Measurements from ENCODE around the gene HDAC9. TPM values are rescaled to one million over a fixed set of nuclear protein-coding genes. Genes with fewer than 3 reads are reported as not detected.
"Not testable (repeated sequence)": the region's sequence is repeated elsewhere in the genome, so short reads cannot be mapped to it uniquely, and the experiment has no call there.

The HDAC9 gene
- total RNA-seq, 2 experiments from 2014 or later: 0.69 to 0.94 TPM

DNA sequence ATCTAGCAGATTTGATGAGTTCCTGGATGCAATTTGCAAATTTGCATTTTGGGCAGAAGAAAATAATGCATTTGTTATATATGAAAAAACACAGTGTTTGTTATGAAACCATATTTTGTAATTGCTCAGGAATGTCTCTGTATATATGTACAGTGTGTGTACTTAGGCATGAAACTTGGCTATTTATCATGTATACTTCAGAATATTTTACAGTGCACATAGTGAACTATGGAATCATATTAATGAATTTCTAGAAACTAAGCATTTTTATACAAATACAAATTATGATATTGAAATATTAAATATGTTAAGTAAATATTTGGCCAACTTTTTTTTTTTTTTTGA, 514.4 kb downstream of the HDAC9 start:
- H3K27ac Mint-ChIP-seq: no peak overlapping the region
- H3K27me3 Mint-ChIP-seq: no peaks in the 10 kb centered on the region
- H3K4me3 Mint-ChIP-seq: no peak overlapping the region
- POLR2A ChIA-PET: no interaction called here
- no peaks in the 10 kb centered on the region for H3K36me3 Mint-ChIP-seq (ENCODE audit: low read depth)
- intact Hi-C loops (cut with DNase I, micrococcal nuclease): no loop called here
- no peak for ATAC-seq
- CTCF ChIA-PET: no interaction called here
- no peak for DNase-seq
- H3K9me3 Mint-ChIP-seq (ENCODE audit: low read depth): peaks cover 10% of the 10 kb centered on the region
- H3K4me1 Mint-ChIP-seq: no peaks in the 10 kb centered on the region

DNA sequence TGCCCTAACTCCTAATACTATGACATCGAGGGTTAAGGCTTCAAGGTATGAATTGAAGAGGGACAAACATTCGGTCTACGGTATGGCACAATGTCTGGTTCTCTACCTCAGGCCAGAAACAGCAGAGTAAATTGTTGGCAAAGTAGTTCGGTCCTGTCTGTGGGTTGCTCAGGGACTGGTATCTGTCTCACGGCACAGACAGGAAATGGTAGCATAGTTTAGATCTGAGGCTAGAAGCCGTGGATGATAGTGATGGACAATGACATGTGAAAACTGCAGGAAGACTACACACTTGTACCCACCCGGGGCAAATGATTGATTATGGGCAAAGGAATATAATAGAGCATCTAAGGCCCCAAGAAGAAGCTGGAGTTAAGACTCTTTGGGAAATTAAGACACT, 515.7 kb downstream of the HDAC9 start:
- intact Hi-C loops (cut with DNase I, micrococcal nuclease): no loop called here
- Mint-ChIP-seq H3K4me3 (no peak overlapping the region), H3K36me3 (ENCODE audit: low read depth) (no peaks in the 10 kb centered on the region), H3K4me1 (no peaks in the 10 kb centered on the region), H3K9me3 (ENCODE audit: low read depth) (peaks cover 10% of the 10 kb centered on the region), H3K27ac (no peak overlapping the region), H3K27me3 (no peaks in the 10 kb centered on the region)
- CTCF ChIA-PET: no interaction called here
- POLR2A ChIA-PET: no interaction called here
- ATAC-seq: no peak
- DNase-seq: no peak

DNA sequence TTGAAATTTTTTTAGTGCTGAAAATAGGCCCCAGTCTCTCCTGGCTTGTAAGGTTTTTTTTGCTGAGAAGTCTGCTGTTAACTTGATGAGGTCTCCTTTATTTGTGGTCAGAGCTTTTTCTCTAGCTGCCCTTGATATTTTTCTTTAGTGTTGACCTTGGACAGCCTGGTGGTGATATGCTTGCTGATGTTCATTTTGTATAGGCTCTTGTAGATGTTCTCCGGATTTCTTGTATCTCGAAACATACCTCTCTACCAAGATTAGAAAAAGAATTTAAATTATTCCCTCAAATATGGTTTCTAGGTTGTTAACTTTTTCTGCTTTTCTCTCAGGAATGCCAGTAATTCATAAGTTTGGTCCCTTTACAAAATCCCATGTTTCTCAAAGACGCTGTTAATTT, 519.5 kb downstream of the HDAC9 start:
- H3K4me3 Mint-ChIP-seq: no peak overlapping the region

DNA sequence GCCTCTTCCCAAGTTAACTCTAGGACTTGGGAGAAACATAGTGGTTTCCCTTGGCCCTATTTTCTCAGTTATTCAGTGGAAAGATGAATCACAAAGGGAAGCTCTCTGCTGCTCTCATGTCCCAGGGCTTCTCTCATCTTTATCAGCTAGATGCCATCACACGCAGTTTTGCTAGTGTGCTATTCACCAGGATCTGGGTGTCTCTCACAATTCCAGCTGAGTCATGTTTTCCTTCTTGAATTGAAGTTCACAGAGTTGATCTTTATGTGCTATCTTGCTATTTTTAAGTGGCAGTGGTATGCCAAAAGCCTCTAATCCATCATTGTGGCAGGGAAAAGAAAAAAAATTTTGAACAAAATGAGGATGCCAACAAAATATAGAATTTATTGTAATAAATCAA, 520.6 kb downstream of the HDAC9 start:
- no peaks in the 10 kb centered on the region for H3K27me3 Mint-ChIP-seq
- H3K27ac Mint-ChIP-seq: no peak overlapping the region
- no peaks in the 10 kb centered on the region for H3K36me3 Mint-ChIP-seq (ENCODE audit: low read depth)
- peaks cover 12% of the 10 kb centered on the region for H3K9me3 Mint-ChIP-seq (ENCODE audit: low read depth)
- ChIA-PET POLR2A (no interaction called here), CTCF (no interaction called here)
- intact Hi-C loops (cut with DNase I, micrococcal nuclease): no loop called here
- no peaks in the 10 kb centered on the region for H3K4me1 Mint-ChIP-seq
- DNase-seq: no peak
- H3K4me3 Mint-ChIP-seq: no peak overlapping the region
- no peak for ATAC-seq

More for the DNA sequence above, 519.5 kb downstream of the HDAC9 start:
- H3K4me1 Mint-ChIP-seq: no peaks in the 10 kb centered on the region
- no peak for ATAC-seq
- ChIA-PET POLR2A (no interaction called here), CTCF (no interaction called here)
- no peak overlapping the region for H3K27ac Mint-ChIP-seq
- no peaks in the 10 kb centered on the region for H3K36me3 Mint-ChIP-seq (ENCODE audit: low read depth)
- intact Hi-C loops (cut with DNase I, micrococcal nuclease): no loop called here
- H3K27me3 Mint-ChIP-seq: no peaks in the 10 kb centered on the region
- no peak for DNase-seq
- peaks cover 12% of the 10 kb centered on the region for H3K9me3 Mint-ChIP-seq (ENCODE audit: low read depth)

DNA sequence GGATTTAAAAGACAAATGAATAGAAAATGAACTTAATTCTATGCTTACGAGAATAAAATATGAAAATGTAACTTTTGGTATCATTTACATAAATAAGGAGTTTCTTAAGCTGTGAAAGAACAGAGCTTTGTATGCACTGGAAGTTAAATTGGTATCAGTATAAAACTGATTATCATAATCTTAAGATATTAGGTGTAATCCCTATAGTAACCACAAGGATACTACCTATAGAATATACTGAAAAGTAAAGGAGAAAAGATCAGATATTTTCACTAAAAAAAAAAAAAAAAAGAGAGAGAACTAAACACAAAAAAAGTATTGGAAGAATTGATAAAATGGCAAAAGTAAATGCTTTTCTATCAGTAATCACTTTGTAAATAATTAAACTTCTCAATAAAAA, 521.8 kb downstream of the HDAC9 start:
- no peak for ATAC-seq
- POLR2A ChIA-PET: no interaction called here
- DNase-seq: no peak
- Mint-ChIP-seq H3K4me1 (no peaks in the 10 kb centered on the region), H3K9me3 (ENCODE audit: low read depth) (peaks cover 10% of the 10 kb centered on the region), H3K36me3 (ENCODE audit: low read depth) (no peaks in the 10 kb centered on the region), H3K27ac (no peak overlapping the region), H3K27me3 (no peaks in the 10 kb centered on the region), H3K4me3 (no peak overlapping the region)
- intact Hi-C loops (cut with DNase I, micrococcal nuclease): no loop called here
- CTCF ChIA-PET: interaction anchor here (0.6 kb wide), 1 partner anchor 223 kb away, joined by 3 read pairs; no protein-coding TSS in a partner anchor

DNA sequence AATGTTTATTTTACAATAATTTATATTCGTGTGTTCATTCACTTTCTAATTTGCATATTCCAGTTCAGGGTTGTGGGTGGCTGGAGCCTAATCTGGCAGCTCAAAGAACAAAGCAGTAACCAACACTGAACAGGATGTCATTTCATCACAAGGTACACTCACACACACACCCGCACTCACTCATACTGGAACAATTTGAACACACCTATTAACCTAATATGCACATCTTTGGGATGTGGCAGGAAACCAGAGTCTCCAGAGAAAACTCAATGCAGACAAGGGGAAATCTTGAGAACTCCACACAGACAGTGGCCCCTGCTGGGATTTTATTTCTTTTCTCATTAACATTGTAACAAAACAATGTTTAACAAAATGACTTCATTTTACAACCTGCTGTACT, 524.5 kb downstream of the HDAC9 start:
- POLR2A ChIA-PET: no interaction called here
- Mint-ChIP-seq H3K27me3 (no peaks in the 10 kb centered on the region), H3K4me1 (no peaks in the 10 kb centered on the region), H3K4me3 (no peak overlapping the region), H3K27ac (no peak overlapping the region), H3K36me3 (ENCODE audit: low read depth) (no peaks in the 10 kb centered on the region), H3K9me3 (ENCODE audit: low read depth) (peaks cover 2% of the 10 kb centered on the region)
- CTCF ChIA-PET: no interaction called here
- ATAC-seq (no peak), DNase-seq (no peak)
- intact Hi-C loops (cut with DNase I, micrococcal nuclease): no loop called here

DNA sequence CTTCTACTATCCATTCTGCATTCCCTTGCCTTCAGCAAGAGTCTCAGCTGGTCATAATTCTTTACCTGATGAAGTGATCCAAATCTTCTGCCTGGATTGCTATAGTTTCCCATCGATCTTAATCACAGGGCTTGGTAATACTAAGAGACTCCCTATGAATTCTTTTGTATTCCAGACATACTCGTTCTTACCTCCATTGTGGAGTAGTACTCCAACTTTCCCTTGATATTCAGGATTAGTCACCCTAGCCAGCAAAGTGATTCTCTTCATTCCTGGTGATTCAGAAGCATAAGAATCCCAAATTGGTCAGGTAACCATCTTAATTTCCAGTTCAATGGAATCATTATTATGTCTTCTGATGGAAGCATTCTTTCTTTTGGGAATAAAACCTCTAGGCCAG, 525.2 kb downstream of the HDAC9 start:
- ChIA-PET CTCF (interaction anchor here (0.6 kb wide), 1 partner anchor 636 kb away, joined by 4 read pairs; no protein-coding TSS in a partner anchor), POLR2A (no interaction called here)
- no peak for ATAC-seq
- no peaks in the 10 kb centered on the region for H3K4me1 Mint-ChIP-seq
- H3K36me3 Mint-ChIP-seq (ENCODE audit: low read depth): no peaks in the 10 kb centered on the region
- no peak overlapping the region for H3K4me3 Mint-ChIP-seq
- no peak for DNase-seq
- no peak overlapping the region for H3K27ac Mint-ChIP-seq
- peaks cover 2% of the 10 kb centered on the region for H3K9me3 Mint-ChIP-seq (ENCODE audit: low read depth)
- H3K27me3 Mint-ChIP-seq: no peaks in the 10 kb centered on the region
- intact Hi-C loops (cut with DNase I, micrococcal nuclease): no loop called here

DNA sequence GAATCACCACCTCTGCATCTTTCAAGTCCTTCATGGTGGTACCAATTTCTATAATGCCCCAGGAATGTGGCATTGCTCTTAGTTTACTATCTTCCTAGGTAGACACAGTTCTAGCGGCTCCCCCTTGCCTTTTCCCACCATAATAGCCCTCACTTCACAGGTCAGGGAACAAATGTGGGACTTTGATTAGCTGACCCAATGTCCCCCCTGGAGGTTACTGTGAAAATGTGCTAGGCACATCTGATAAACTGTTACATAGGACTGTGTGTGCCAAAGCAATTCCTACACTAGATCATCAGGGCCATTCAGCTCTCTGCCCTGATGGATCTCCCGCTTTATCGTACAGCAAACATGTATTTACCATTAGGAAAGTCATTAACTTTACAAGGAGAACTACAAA, 527.9 kb downstream of the HDAC9 start:
- ATAC-seq (no peak), DNase-seq (no peak)
- ChIA-PET POLR2A (no interaction called here), CTCF (no interaction called here)
- Mint-ChIP-seq H3K4me1 (no peaks in the 10 kb centered on the region), H3K27me3 (no peaks in the 10 kb centered on the region), H3K9me3 (ENCODE audit: low read depth) (no peaks in the 10 kb centered on the region), H3K27ac (no peak overlapping the region), H3K36me3 (ENCODE audit: low read depth) (no peaks in the 10 kb centered on the region), H3K4me3 (no peak overlapping the region)
- intact Hi-C loops (cut with DNase I, micrococcal nuclease): no loop called here

DNA sequence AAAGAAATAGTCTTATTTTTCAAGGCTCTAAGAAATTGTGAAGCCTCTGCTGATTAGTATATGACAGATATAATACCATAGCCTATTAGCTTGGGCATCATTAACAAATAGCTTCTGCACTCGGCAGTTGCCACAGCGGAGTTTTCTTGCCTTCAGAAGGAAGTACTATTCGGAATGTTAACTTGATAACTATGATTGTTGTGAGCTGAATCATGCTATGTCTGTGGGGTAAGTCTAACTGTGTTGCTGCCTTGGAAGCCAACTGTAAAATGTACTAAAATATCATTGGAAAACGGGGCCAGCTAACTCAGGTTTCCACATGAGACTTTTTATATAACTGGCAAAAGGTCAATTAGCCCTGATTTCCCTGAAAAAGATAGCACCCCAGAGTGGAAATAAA, 528.7 kb downstream of the HDAC9 start:
- Mint-ChIP-seq H3K9me3 (ENCODE audit: low read depth) (no peaks in the 10 kb centered on the region), H3K4me1 (no peaks in the 10 kb centered on the region), H3K36me3 (ENCODE audit: low read depth) (no peaks in the 10 kb centered on the region), H3K27ac (no peak overlapping the region), H3K27me3 (no peaks in the 10 kb centered on the region), H3K4me3 (no peak overlapping the region)
- intact Hi-C loops (cut with DNase I, micrococcal nuclease): no loop called here
- ATAC-seq (no peak), DNase-seq (no peak)
- POLR2A ChIA-PET: no interaction called here
- CTCF ChIA-PET: no interaction called here

DNA sequence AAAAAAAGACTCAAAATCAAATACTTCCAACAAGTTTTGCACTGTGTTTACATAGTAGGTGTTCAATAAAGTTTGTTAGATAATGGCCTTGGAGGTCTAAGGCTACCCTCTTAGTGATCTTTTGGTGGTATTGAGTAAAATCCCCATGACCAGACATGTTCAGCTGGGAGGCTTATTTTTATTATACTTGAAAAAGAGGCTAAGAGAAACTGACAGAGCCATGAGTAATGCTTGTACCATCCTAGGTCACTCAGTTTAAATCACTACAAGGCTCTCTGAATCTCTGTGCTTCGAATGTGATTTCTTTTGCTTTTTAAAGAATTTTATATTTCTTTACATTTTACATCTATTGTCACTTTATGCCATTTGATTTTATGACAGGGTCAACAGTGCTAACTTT, 531.3 kb downstream of the HDAC9 start:
- Mint-ChIP-seq H3K4me1 (no peaks in the 10 kb centered on the region), H3K27ac (no peak overlapping the region), H3K9me3 (ENCODE audit: low read depth) (no peaks in the 10 kb centered on the region), H3K4me3 (no peak overlapping the region), H3K27me3 (no peaks in the 10 kb centered on the region), H3K36me3 (ENCODE audit: low read depth) (no peaks in the 10 kb centered on the region)
- ChIA-PET POLR2A (no interaction called here), CTCF (no interaction called here)
- intact Hi-C loops (cut with DNase I, micrococcal nuclease): no loop called here
- DNase-seq (no peak), ATAC-seq (no peak)

DNA sequence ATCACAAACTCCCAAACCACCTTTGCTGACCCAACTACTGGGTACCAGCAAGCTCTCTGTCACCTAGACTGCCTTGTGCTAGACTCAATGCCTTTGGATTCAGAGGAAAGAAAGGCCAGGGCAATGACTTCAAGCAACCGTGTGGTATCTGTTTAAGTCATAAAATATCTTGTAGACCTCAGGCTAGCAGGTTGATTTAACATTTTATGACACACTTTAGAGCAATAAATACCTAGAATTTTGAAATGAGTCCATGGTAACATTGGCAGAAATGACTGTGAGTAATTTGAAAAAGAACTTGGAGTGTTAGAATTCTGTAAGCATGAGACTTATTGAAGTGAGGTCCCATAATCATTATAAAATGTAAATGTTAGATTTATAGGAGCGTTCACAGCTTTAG, 534.7 kb downstream of the HDAC9 start:
- peaks cover 5% of the 10 kb centered on the region for H3K9me3 Mint-ChIP-seq (ENCODE audit: low read depth)
- ChIA-PET CTCF (interaction anchor here (1.3 kb wide), 2 partner anchors 11 to 22 kb away, joined by 3 read pairs; no protein-coding TSS in a partner anchor), POLR2A (no interaction called here)
- no peak overlapping the region for H3K27ac Mint-ChIP-seq
- H3K4me1 Mint-ChIP-seq: no peaks in the 10 kb centered on the region
- H3K4me3 Mint-ChIP-seq: no peak overlapping the region
- ATAC-seq: no peak
- no peak for DNase-seq
- no peaks in the 10 kb centered on the region for H3K27me3 Mint-ChIP-seq
- intact Hi-C loops (cut with DNase I, micrococcal nuclease): no loop called here
- no peaks in the 10 kb centered on the region for H3K36me3 Mint-ChIP-seq (ENCODE audit: low read depth)

DNA sequence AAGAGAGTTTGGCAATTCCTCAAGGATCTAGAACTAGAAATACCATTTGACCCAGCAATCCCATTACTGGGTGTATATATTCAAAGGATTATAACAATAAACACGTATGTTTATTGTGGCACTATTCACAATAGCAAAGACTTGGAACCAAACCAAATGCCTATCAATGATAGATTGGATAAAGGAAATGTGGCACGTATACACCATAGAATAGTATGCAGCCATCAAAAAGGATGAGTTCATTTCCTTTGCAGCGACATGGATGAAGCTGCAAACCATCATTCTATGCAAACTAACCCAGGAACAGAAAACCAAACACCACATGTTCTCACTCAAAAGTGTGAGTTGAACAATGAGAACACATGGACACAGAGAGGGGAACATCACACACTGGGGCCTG, 537.4 kb downstream of the HDAC9 start:
- POLR2A ChIA-PET; H3K4me1 Mint-ChIP-seq; CTCF ChIA-PET; H3K27ac Mint-ChIP-seq; intact Hi-C loops (cut with DNase I, micrococcal nuclease); H3K27me3 Mint-ChIP-seq; H3K4me3 Mint-ChIP-seq; H3K9me3 Mint-ChIP-seq (ENCODE audit: low read depth); DNase-seq; ATAC-seq; H3K36me3 Mint-ChIP-seq (ENCODE audit: low read depth): not testable (repeated sequence)

DNA sequence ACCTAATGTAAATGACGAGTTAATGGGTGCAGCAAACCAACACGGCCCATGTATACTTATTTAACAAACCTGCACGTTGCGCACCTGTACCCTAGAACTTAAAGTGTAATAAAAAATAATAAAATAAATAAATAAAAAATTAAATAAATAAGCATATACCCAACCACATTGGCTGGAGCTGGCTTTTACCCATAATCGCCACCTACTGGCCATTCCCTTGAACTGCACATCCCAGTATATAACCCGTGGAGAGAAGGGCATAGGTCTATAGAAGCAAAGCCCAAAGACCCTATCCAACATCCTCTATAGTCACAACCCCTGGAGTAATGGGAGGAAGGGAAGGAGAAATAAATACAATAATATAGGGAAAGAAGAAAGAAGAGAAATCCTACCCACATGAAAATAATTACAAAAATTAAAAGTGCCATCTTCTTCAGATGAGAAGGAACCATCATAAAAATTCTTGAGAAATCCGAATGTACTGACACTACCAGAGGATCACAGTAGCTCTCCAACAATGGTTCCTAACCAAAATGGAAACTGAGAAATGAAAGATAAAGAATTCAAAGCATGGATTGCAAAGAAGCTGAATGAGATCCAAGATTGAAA, 556.3 kb downstream of the HDAC9 start:
- DNase-seq: peak; percentile 54
- no peak overlapping the region for H3K27ac Mint-ChIP-seq
- ATAC-seq: no peak
- no peaks in the 10 kb centered on the region for H3K4me1 Mint-ChIP-seq
- intact Hi-C loops (cut with DNase I, micrococcal nuclease): loop anchor here (5.0 to 10.0 kb wide), 3 partner anchors 460 to 700 kb away; no protein-coding TSS in a partner anchor
- ChIA-PET POLR2A (no interaction called here), CTCF (interaction anchor here (1.0 to 1.3 kb wide), 3 partner anchors 21 to 699 kb away, joined by 3 read pairs; no protein-coding TSS in a partner anchor)
- H3K4me3 Mint-ChIP-seq: no peak overlapping the region
- H3K9me3 Mint-ChIP-seq (ENCODE audit: low read depth): peaks cover 11% of the 10 kb centered on the region
- no peaks in the 10 kb centered on the region for H3K36me3 Mint-ChIP-seq (ENCODE audit: low read depth)
- H3K27me3 Mint-ChIP-seq: no peaks in the 10 kb centered on the region

Measured in activated CD4-positive, alpha-beta T cell treated with anti-CD3 and anti-CD28 coated beads for 36 hours (primary cell).